Non-pigmented ciliary epithelial cell (primary cell): Measurements from ENCODE around the gene DRC7.

ENCODE experiments used
- DNase-seq: peaks from one replicate; pipeline ENCODE4 v3.0.0-alpha.2; 2010; ENCODE audit warnings: low read depth

Gene DRC7

GRCh38 chr16:57676553-57677085 is 18.0 kb upstream of the DRC7 start:
- no peak for DNase-seq

- no peak for DNase-seq
Measured at GRCh38 chr16:57677622-57678369, 16.8 kb upstream of the DRC7 start.

- no peak for DNase-seq
Measured at GRCh38 chr16:57679016-57679415, 15.6 kb upstream of the DRC7 start.

GRCh38 chr16:57679767-57680482 is 14.7 kb upstream of the DRC7 start:
- no peak for DNase-seq

- DNase-seq: no peak
Measured at GRCh38 chr16:57680842-57681375, 13.7 kb upstream of the DRC7 start.

GRCh38 chr16:57681950-57682728 is 12.5 kb upstream of the DRC7 start:
- DNase-seq: no peak

- DNase-seq: no peak
Measured at GRCh38 chr16:57682809-57683635, 11.6 kb upstream of the DRC7 start.

- DNase-seq: no peak
Measured at GRCh38 chr16:57683636-57684545, 10.7 kb upstream of the DRC7 start.

- DNase-seq: no peak
Measured at GRCh38 chr16:57684626-57685358, 9.8 kb upstream of the DRC7 start.

- no peak for DNase-seq
Measured at GRCh38 chr16:57685633-57686032, 9.0 kb upstream of the DRC7 start.

GRCh38 chr16:57686577-57686976 is 8.0 kb upstream of the DRC7 start:
- DNase-seq: no peak

GRCh38 chr16:57687363-57687929 is 7.2 kb upstream of the DRC7 start:
- no peak for DNase-seq

GRCh38 chr16:57688487-57688986 is 6.1 kb upstream of the DRC7 start:
- DNase-seq: no peak

- DNase-seq: no peak
Measured at GRCh38 chr16:57688987-57689761, 5.4 kb upstream of the DRC7 start.

GRCh38 chr16:57689762-57690558 is 4.6 kb upstream of the DRC7 start:
- DNase-seq: no peak

GRCh38 chr16:57690782-57691471 is 3.7 kb upstream of the DRC7 start:
- DNase-seq: no peak

GRCh38 chr16:57692636-57693035 is 2.0 kb upstream of the DRC7 start:
- DNase-seq: no peak
